Right ventricle myocardium inferior (tissue), 1 donor: ENCODE measurements around the gene ALKBH5. TPM values are rescaled to one million over a fixed set of nuclear protein-coding genes. Genes with fewer than 3 reads are reported as not detected.
A peak's percentile ranks its signal among the peaks of the same experiment; 100 is the strongest.

ENCODE experiments used
- ATAC-seq: fragments of 200-7000 bp; cut with Tn5 transposase; one replicate; pipeline ENCODE4 v1.9.1; 2020; ENCODE audit warnings: mild to moderate bottlenecking, moderate library complexity
- DNase-seq: peaks from one replicate; pipeline ENCODE4 v3.0.0; 2021; ENCODE audit errors: missing footprints
- intact Hi-C: fragments of 100-400 bp; cut with DNase I; formaldehyde crosslinking; loops from one replicate; pipeline ENCODE4 v1.11.0; 2022
- total RNA-seq: library from RNA; stranded (reverse); fragmentation: NEBNext Ultra II Directional; extraction: Animal tissue kit (Norgen Biotek cat#: 25700); gene quantifications from one replicate; pipeline ENCODE4 v1.2.1, GENCODE V29; 2021
- donor health status: DM: no; HTN: yes; CAD: no; lungs with severe emphysema.

ALKBH5 gene
- total RNA-seq, 1 donor from 2014 or later = 183 TPM

GRCh38 chr17:18230288-18231141 is 46.9 kb downstream of the ALKBH5 start:
- DNase-seq (peak; percentile 44), ATAC-seq (no peak)
- intact Hi-C loops = no loop called here

- peak; percentile 9 for DNase-seq
- intact Hi-C loops = no loop called here
- ATAC-seq = no peak
Measured at GRCh38 chr17:18231164-18231563, 47.5 kb downstream of the ALKBH5 start.

- DNase-seq = no peak
Measured at GRCh38 chr17:18233803-18234518, 50.3 kb downstream of the ALKBH5 start.

GRCh38 chr17:18234853-18235380 is 51.3 kb downstream of the ALKBH5 start:
- intact Hi-C loops = no loop called here

More at GRCh38 chr17:18233803-18234518, 50.3 kb downstream of the ALKBH5 start:
- ATAC-seq = no peak
- intact Hi-C loops = no loop called here

GRCh38 chr17:18235743-18236256 is 52.2 kb downstream of the ALKBH5 start:
- DNase-seq = no peak
- ATAC-seq = no peak
- intact Hi-C loops = no loop called here

More at GRCh38 chr17:18234853-18235380, 51.3 kb downstream of the ALKBH5 start:
- DNase-seq (no peak), ATAC-seq (no peak)

- DNase-seq (no peak), ATAC-seq (no peak)
- intact Hi-C loops = no loop called here
Measured at GRCh38 chr17:18236494-18236893, 52.9 kb downstream of the ALKBH5 start.

- ATAC-seq (no peak), DNase-seq (no peak)
- intact Hi-C loops = no loop called here
Measured at GRCh38 chr17:18237461-18237860, 53.8 kb downstream of the ALKBH5 start.

- intact Hi-C loops = no loop called here
- no peak for ATAC-seq
- DNase-seq = no peak
Measured at GRCh38 chr17:18238299-18238698, 54.7 kb downstream of the ALKBH5 start.

- ATAC-seq (no peak), DNase-seq (no peak)
- intact Hi-C loops = no loop called here
Measured at GRCh38 chr17:18240449-18240848, 56.8 kb downstream of the ALKBH5 start.

GRCh38 chr17:18241229-18241871 is 57.7 kb downstream of the ALKBH5 start:
- DNase-seq (no peak), ATAC-seq (no peak)
- intact Hi-C loops = no loop called here

GRCh38 chr17:18245038-18245776 is 61.6 kb downstream of the ALKBH5 start:
- DNase-seq (no peak), ATAC-seq (no peak)
- intact Hi-C loops = no loop called here

GRCh38 chr17:18246109-18246725 is 62.6 kb downstream of the ALKBH5 start:
- intact Hi-C loops = no loop called here
- no peak for ATAC-seq
- DNase-seq = no peak

GRCh38 chr17:18246880-18247612 is 63.4 kb downstream of the ALKBH5 start:
- no peak for DNase-seq

GRCh38 chr17:18247613-18248001 is 64.0 kb downstream of the ALKBH5 start:
- intact Hi-C loops = no loop called here
- DNase-seq = no peak
- peak; percentile 29 for ATAC-seq

More at GRCh38 chr17:18246880-18247612, 63.4 kb downstream of the ALKBH5 start:
- peak; percentile 24 for ATAC-seq
- intact Hi-C loops = no loop called here

- ATAC-seq = peak; percentile 45
- intact Hi-C loops = no loop called here
- DNase-seq = no peak
Measured at GRCh38 chr17:18248300-18248731, 64.7 kb downstream of the ALKBH5 start.

GRCh38 chr17:18248811-18249210 is 65.2 kb downstream of the ALKBH5 start:
- DNase-seq = no peak
- ATAC-seq = no peak
- intact Hi-C loops = no loop called here

- DNase-seq (no peak), ATAC-seq (no peak)
- intact Hi-C loops = no loop called here
Measured at GRCh38 chr17:18250259-18250658, 66.6 kb downstream of the ALKBH5 start.
